ENCODE data around the gene NCR1. TPM values are rescaled to one million over a fixed set of nuclear protein-coding genes. Genes with fewer than 3 reads are reported as not detected.
"Not testable (repeated sequence)": the region's sequence is repeated elsewhere in the genome, so short reads cannot be mapped to it uniquely, and the experiment has no call there.

Gene NCR1
- total RNA-seq, 2 donors from 2014 or later = 0.53 to 4.1 TPM

DNA sequence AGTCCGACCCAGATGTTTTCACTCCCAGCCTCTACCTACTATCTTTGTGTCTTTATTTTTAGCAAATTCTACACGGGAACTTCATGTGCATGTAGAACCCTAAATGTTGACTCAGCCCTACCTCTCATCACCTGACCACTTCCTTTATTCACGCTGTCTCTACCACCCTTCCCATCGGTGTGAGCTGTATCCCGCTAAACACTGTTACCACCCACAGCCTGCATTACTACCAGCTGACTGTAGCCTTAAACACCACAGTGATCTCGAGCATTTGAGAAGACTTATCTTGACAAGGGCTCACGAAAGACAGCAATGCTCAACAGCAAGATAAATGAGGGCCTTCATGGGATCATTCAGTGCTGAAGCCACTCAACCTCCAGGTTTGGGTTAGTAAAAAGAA, 15.1 kb downstream of the NCR1 start:
- Mint-ChIP-seq H3K9me3 (peaks cover 0 to 4% of the 10 kb centered on the region in 2 donors), H3K27me3 (ENCODE audit: low read depth) (no peaks in the 10 kb centered on the region), H3K27ac (no peak overlapping the region), H3K4me3 (no peak overlapping the region), H3K36me3 (ENCODE audit: insufficient read depth in 2 of 2) (peaks cover 0 to 2% of the 10 kb centered on the region in 2 donors), H3K4me1 (ENCODE audit: low read depth) (no peaks in the 10 kb centered on the region)
- ATAC-seq (replicated peaks in 1 of 2) (peak in 1 of 2 donors; percentile 75), DNase-seq (no peak)

- Mint-ChIP-seq H3K36me3 (ENCODE audit: insufficient read depth in 2 of 2) (peaks cover 3 to 7% of the 10 kb centered on the region in 2 donors), H3K27me3 (ENCODE audit: low read depth) (no peaks in the 10 kb centered on the region), H3K4me1 (ENCODE audit: low read depth) (no peaks in the 10 kb centered on the region), H3K4me3 (no peak overlapping the region), H3K9me3 (peaks cover 1 to 6% of the 10 kb centered on the region in 2 donors), H3K27ac (no peak overlapping the region)
- DNase-seq (no peak), ATAC-seq (replicated peaks in 1 of 2) (no peak)
These were observed 17.3 kb downstream of the NCR1 start for GRCh38 chr19:54923276-54923675.

- H3K27me3 Mint-ChIP-seq (ENCODE audit: low read depth) = no peaks in the 10 kb centered on the region
- peaks cover 5 to 9% of the 10 kb centered on the region in 2 donors for H3K36me3 Mint-ChIP-seq (ENCODE audit: insufficient read depth in 2 of 2)
- DNase-seq (no peak), ATAC-seq (replicated peaks in 1 of 2) (no peak)
- no peak overlapping the region for H3K4me3 Mint-ChIP-seq
- no peak overlapping the region for H3K27ac Mint-ChIP-seq
- peaks cover 7 to 9% of the 10 kb centered on the region in 2 donors for H3K9me3 Mint-ChIP-seq
- no peaks in the 10 kb centered on the region for H3K4me1 Mint-ChIP-seq (ENCODE audit: low read depth)
These were observed 22.4 kb downstream of the NCR1 start for GRCh38 chr19:54928299-54928698.

DNA sequence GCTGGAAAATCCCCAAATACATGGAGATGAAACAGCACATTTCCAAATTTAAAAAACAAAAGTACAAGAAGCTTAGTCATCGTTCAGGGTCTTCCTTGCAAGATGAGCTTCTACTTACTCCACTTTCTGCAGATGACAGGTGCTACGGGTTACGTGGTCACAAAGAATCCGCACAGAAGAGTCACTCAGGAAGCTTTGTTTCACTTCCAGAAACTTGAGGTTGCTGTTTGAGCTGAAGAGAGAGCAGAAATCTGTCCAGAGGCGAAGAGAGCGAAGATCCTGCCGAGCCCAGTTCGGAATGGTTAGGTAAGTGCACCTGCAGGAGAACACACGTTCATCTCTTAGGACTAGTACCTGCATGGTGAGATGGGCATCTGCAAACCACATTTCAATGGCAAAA, 32.0 kb downstream of the NCR1 start:
- Mint-ChIP-seq H3K27ac (no peak overlapping the region), H3K36me3 (ENCODE audit: insufficient read depth in 2 of 2) (no peaks in the 10 kb centered on the region)

DNA sequence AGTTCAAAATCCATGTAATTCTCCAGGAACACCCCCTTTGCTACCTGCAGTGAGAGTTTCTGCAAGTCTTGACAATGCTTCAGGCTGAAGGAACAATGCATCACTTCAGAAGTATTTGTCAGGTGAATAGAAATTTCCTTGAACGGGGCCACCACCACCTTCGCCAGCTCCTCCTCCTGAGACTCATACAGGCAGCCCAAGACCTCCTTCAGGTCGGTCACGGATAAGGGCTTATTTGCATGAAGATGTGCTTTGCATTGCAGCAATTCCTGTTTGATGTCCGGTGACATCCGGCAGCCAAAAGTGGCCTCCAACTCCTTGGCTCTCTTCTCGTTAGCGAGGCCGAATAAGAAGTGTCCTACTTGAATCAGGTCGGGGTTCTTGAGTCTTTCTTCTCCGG, 33.0 kb downstream of the NCR1 start:
- Mint-ChIP-seq H3K27me3 (ENCODE audit: low read depth) (no peaks in the 10 kb centered on the region), H3K36me3 (ENCODE audit: insufficient read depth in 2 of 2) (no peaks in the 10 kb centered on the region), H3K9me3 (no peaks in the 10 kb centered on the region), H3K4me1 (ENCODE audit: low read depth) (peaks cover 7% of the 10 kb centered on the region), H3K4me3 (no peak overlapping the region), H3K27ac (no peak overlapping the region)
- no peak for DNase-seq
- ATAC-seq (replicated peaks in 1 of 2) = no peak

More for the DNA sequence above, 32.0 kb downstream of the NCR1 start:
- Mint-ChIP-seq H3K4me3 (peak overlapping the region; percentile 33 to 53), H3K9me3 (no peaks in the 10 kb centered on the region), H3K4me1 (ENCODE audit: low read depth) (peaks cover 7% of the 10 kb centered on the region), H3K27me3 (ENCODE audit: low read depth) (no peaks in the 10 kb centered on the region)
- peak; percentile 85 to 93 for ATAC-seq (replicated peaks in 1 of 2)
- DNase-seq = peak; percentile 16 to 33

DNA sequence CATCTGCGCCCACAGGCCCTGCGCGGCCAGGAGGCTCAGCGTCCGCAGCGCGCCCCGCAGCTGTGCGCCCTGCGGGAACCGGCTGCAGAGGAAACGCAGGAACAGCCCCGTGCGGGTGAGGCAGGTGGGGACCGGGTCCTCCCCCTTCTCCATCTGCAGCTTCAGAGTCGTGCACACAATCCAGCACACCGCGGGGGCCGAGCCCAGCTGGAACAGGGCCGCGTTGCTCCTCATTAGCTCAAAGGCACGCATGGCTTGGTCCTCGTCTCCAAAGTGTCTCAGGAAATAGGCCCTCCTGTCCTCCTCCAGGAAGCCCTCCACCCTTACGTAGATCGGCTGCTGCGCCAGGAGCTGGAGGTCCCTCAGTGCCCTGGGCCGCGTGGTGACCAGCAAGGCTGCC, 33.6 kb downstream of the NCR1 start:
- not testable (repeated sequence) for H3K27me3 Mint-ChIP-seq (ENCODE audit: low read depth); H3K4me1 Mint-ChIP-seq (ENCODE audit: low read depth); ATAC-seq (replicated peaks in 1 of 2); H3K27ac Mint-ChIP-seq; H3K4me3 Mint-ChIP-seq; H3K36me3 Mint-ChIP-seq (ENCODE audit: insufficient read depth in 2 of 2); DNase-seq; H3K9me3 Mint-ChIP-seq

DNA sequence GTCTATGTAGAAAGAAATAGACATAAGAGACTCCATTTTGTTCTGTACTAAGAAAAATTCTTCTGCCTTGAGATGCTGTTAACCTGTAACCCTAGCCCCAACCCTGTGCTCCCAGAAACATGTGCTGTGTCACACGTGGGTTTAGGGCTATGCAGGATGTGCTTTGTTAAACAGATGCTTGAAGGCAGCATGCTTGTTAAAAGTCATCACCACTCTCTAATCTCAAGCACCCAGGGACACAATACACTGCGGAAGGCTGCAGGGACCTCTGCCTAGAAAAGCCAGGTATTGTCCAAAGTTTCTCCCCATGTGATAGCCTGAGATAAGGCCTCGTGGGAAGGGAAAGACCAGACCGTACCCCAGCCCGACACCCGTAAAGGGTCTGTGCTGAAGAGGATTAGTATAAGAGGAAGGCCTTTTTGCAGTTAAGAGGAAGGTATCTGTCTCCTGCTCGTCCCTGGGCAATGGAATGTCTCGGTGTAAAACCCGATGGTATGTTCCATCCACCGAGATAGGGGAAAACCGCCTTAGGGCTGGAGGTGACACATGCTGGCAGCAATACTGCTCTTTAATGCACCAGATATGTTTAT, 37.9 kb downstream of the NCR1 start:
- not testable (repeated sequence) for H3K27me3 Mint-ChIP-seq (ENCODE audit: low read depth); H3K4me3 Mint-ChIP-seq; H3K27ac Mint-ChIP-seq; H3K4me1 Mint-ChIP-seq (ENCODE audit: low read depth); ATAC-seq (replicated peaks in 1 of 2); H3K36me3 Mint-ChIP-seq (ENCODE audit: insufficient read depth in 2 of 2); H3K9me3 Mint-ChIP-seq; DNase-seq

DNA sequence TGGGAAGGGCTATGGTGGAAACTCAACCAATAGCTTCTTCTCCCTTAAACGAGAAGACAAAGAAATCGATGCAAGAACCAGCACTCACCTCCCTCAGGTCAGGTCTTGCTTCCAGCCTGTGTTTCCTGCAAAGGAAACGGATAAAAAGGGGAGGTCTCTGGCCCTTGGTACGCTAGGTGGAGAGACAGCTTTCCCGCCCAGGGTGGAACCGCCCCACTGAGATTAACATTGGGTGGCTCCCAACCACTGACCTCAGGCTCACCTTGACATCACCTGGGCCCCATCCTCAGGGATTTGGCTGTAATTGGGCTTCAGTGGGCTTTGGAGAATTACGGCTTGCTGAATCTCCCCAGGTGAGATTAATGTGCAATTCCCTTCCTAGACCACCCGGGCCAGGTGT, 41.4 kb downstream of the NCR1 start, which contains the start of gene NLRP7:
NLRP7 (minus strand) TSS at position 150 of the 400 bp plus-strand sequence.
- Mint-ChIP-seq H3K9me3 (no peaks in the 10 kb centered on the region), H3K36me3 (ENCODE audit: insufficient read depth in 2 of 2) (no peaks in the 10 kb centered on the region), H3K27me3 (ENCODE audit: low read depth) (no peaks in the 10 kb centered on the region), H3K27ac (no peak within 1 kb of the TSS), H3K4me1 (ENCODE audit: low read depth) (no peaks in the 10 kb centered on the region), H3K4me3 (no peak within 1 kb of the TSS)
- ATAC-seq (replicated peaks in 1 of 2) (no peak), DNase-seq (no peak)

- no peak overlapping the region for H3K27ac Mint-ChIP-seq
- H3K4me1 Mint-ChIP-seq (ENCODE audit: low read depth) = no peaks in the 10 kb centered on the region
- no peaks in the 10 kb centered on the region for H3K9me3 Mint-ChIP-seq
- no peak for DNase-seq
- no peak overlapping the region for H3K4me3 Mint-ChIP-seq
- peak; percentile 29 to 41 for ATAC-seq (replicated peaks in 1 of 2)
- no peaks in the 10 kb centered on the region for H3K27me3 Mint-ChIP-seq (ENCODE audit: low read depth)
- no peaks in the 10 kb centered on the region for H3K36me3 Mint-ChIP-seq (ENCODE audit: insufficient read depth in 2 of 2)
These were observed 43.5 kb downstream of the NCR1 start for GRCh38 chr19:54949412-54949811.

GRCh38 chr19:54950580-54950979, 44.6 kb downstream of the NCR1 start:
- not testable (repeated sequence) for H3K4me1 Mint-ChIP-seq (ENCODE audit: low read depth); ATAC-seq (replicated peaks in 1 of 2); H3K27me3 Mint-ChIP-seq (ENCODE audit: low read depth); H3K4me3 Mint-ChIP-seq; H3K36me3 Mint-ChIP-seq (ENCODE audit: insufficient read depth in 2 of 2); DNase-seq; H3K9me3 Mint-ChIP-seq; H3K27ac Mint-ChIP-seq

- DNase-seq (no peak), ATAC-seq (replicated peaks in 1 of 2) (no peak)
- Mint-ChIP-seq H3K27ac (no peak overlapping the region), H3K4me1 (ENCODE audit: low read depth) (no peaks in the 10 kb centered on the region), H3K36me3 (ENCODE audit: insufficient read depth in 2 of 2) (no peaks in the 10 kb centered on the region), H3K27me3 (ENCODE audit: low read depth) (peaks cover 6% of the 10 kb centered on the region), H3K4me3 (no peak overlapping the region), H3K9me3 (no peaks in the 10 kb centered on the region)
These were observed 46.8 kb downstream of the NCR1 start for GRCh38 chr19:54952591-54953344.

DNA sequence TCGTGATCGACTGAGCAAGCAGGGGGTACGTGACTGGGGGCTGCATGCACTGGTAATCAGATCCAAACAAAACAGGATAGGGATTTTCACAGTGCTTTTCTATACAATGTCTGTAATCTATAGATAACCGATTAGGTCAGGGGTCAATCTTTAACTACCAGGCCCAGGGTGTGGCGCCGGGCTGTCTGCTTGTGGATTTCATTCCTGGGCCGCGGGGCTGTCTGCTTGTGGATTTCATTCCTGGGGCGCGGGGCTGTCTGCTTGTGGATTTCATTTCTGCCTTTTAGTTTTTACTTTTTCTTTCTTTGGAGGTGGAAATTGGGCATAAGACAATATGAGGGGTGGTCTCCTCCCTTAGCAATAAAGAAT, 47.4 kb downstream of the NCR1 start:
- H3K27ac Mint-ChIP-seq; DNase-seq; H3K9me3 Mint-ChIP-seq; H3K4me3 Mint-ChIP-seq; H3K36me3 Mint-ChIP-seq (ENCODE audit: insufficient read depth in 2 of 2); ATAC-seq (replicated peaks in 1 of 2); H3K4me1 Mint-ChIP-seq (ENCODE audit: low read depth): not testable (repeated sequence)
- peaks cover 12% of the 10 kb centered on the region for H3K27me3 Mint-ChIP-seq (ENCODE audit: low read depth)

DNA sequence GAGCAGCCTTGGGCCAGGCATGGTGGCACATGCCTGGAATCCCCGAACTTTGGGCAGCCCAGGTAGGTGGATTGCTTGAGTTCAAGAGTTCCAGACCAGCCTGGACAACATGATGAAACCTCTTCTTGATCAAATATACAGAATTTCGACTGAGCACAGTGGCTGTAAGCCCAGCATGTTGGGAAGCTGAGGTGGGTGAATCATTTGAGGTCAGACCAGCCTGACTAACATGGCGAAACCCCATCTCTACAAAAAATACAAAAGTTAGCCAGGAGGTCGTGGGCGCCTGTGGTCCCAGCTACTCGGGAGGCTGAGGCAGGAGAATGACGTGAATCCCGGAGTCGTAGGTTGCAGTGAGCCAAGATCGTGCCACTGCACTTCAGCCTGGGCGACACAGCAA, 49.4 kb downstream of the NCR1 start:
- Mint-ChIP-seq H3K36me3 (ENCODE audit: insufficient read depth in 2 of 2) (no peaks in the 10 kb centered on the region), H3K27ac (no peak overlapping the region), H3K4me1 (ENCODE audit: low read depth) (peaks cover 8% of the 10 kb centered on the region), H3K27me3 (ENCODE audit: low read depth) (peaks cover 23% of the 10 kb centered on the region), H3K4me3 (no peak overlapping the region), H3K9me3 (no peaks in the 10 kb centered on the region)
- DNase-seq (no peak), ATAC-seq (replicated peaks in 1 of 2) (no peak)

GRCh38 chr19:54959840-54960239, 53.9 kb downstream of the NCR1 start:
- peaks cover 23% of the 10 kb centered on the region for H3K27me3 Mint-ChIP-seq (ENCODE audit: low read depth)
- H3K36me3 Mint-ChIP-seq (ENCODE audit: insufficient read depth in 2 of 2) = no peaks in the 10 kb centered on the region

More at GRCh38 chr19:54959840-54960239, 53.9 kb downstream of the NCR1 start:
- DNase-seq = no peak
- Mint-ChIP-seq H3K27ac (no peak overlapping the region), H3K4me3 (peak overlapping the region in 1 of 2 donors; percentile 33), H3K9me3 (no peaks in the 10 kb centered on the region), H3K4me1 (ENCODE audit: low read depth) (peaks cover 8% of the 10 kb centered on the region)
- no peak for ATAC-seq (replicated peaks in 1 of 2)

Data from activated T-cell treated with anti-CD3 and anti-CD28 coated beads, Interleukin-2, amount 50 U/mL, for 72 hours (primary cell).